Smooth muscle cell (in vitro differentiated cells): ENCODE results near the gene ELP2. TPM values are rescaled to one million over a fixed set of nuclear protein-coding genes. Genes with fewer than 3 reads are reported as not detected.

Experiments
- DNase-seq: peaks from one replicate; lab custom pipeline; 2025; ENCODE audit not compliant: unreplicated experiment; lab: John Stamatoyannopoulos, UW
- H2AFZ ChIP-seq: fragments of 200-600 bp; sonication (generic); 2 replicates; pipeline ENCODE4 v1.6.0; 2016; ENCODE audit warnings: antibody characterized with exemption, low read depth, mild to moderate bottlenecking
- H3F3A ChIP-seq: fragments of 200-600 bp; sonication (generic); 2 replicates; pipeline ENCODE4 v1.6.0; 2017; ENCODE audit warnings: antibody characterized with exemption, low read depth
- H3K27ac ChIP-seq: fragments of 200-600 bp; sonication (generic); 2 replicates; pipeline ENCODE4 v1.5.1; 2016; ENCODE audit warnings: low read depth, mild to moderate bottlenecking
- H3K27me3 ChIP-seq: fragments of 200-600 bp; sonication (generic); 2 replicates; pipeline ENCODE4 v1.6.1; 2016; ENCODE audit warnings: low read depth, mild to moderate bottlenecking
- H3K36me3 ChIP-seq: fragments of 200-600 bp; sonication (generic); 2 replicates; pipeline ENCODE4 v1.5.1; 2016; ENCODE audit warnings: low read depth
- H3K4me1 ChIP-seq: fragments of 200-600 bp; sonication (generic); 2 replicates; pipeline ENCODE4 v1.5.1; 2016; ENCODE audit warnings: low read depth
- H3K4me2 ChIP-seq: fragments of 200-600 bp; sonication (generic); 2 replicates; pipeline ENCODE4 v1.6.0; 2016; ENCODE audit warnings: mild to moderate bottlenecking
- H3K4me3 ChIP-seq: fragments of 200-600 bp; sonication (generic); 2 replicates; pipeline ENCODE4 v1.5.1; 2016; ENCODE audit warnings: mild to moderate bottlenecking
- H3K79me2 ChIP-seq: fragments of 200-600 bp; sonication (generic); 2 replicates; pipeline ENCODE4 v1.6.0; 2016; ENCODE audit warnings: low read depth, mild to moderate bottlenecking
- H3K9ac ChIP-seq: fragments of 200-600 bp; sonication (generic); 2 replicates; pipeline ENCODE4 v1.6.0; 2016; ENCODE audit warnings: low read depth
- H3K9me3 ChIP-seq: fragments of 200-600 bp; sonication (generic); replicated peaks from 2 replicates; pipeline ENCODE4 v1.5.1; 2016; ENCODE audit warnings: low read depth
- H4K20me1 ChIP-seq: fragments of 200-600 bp; sonication (generic); 2 replicates; pipeline ENCODE4 v1.6.0; 2016; ENCODE audit warnings: low read depth
- WGBS: methylation state at CpG from one replicate; pipeline ENCODE4 v1.1.7; 2016; ENCODE audit warnings: low lambda C conversion rate; 5-methylcytosine and 5-hydroxymethylcytosine counted together
- polyA plus RNA-seq: library from polyadenylated mRNA; unstranded; fragments of >200 nt; fragmentation: Nextera tagmentation; extraction: Ambion mirVana; gene quantifications from 2 replicates; pipeline ENCODE4 v1.2.1, GENCODE V29; 2016
- total RNA-seq: library from RNA; depleted of rRNA; stranded (reverse); fragments of >200 nt; gene quantifications from 2 replicates; pipeline ENCODE4 v1.2.3, GENCODE V29; 2014
- TF ChIP-seq, protein P1 (sequence below): fragments of 200-600 bp; sonication (generic); IDR thresholded peaks from 2 replicates; pipeline ENCODE4 v1.5.1; 2017; ENCODE audit warnings: borderline replicate concordance, mild to moderate bottlenecking, antibody characterized with exemption; ENCODE audit not compliant: insufficient read depth, poor library complexity, severe bottlenecking

The ELP2 gene
- total and polyA plus RNA-seq, 2 experiments from 2014 or later: 69.3 to 90.1 TPM

GRCh38 chr18:36169938-36170337, 40.2 kb downstream of the ELP2 start:
- H3K79me2 ChIP-seq: peaks cover 3% of the 10 kb centered on the region
- no peak for DNase-seq
- WGBS: 73% methylated on average over 5 of the region's 5 CpGs

DNA sequence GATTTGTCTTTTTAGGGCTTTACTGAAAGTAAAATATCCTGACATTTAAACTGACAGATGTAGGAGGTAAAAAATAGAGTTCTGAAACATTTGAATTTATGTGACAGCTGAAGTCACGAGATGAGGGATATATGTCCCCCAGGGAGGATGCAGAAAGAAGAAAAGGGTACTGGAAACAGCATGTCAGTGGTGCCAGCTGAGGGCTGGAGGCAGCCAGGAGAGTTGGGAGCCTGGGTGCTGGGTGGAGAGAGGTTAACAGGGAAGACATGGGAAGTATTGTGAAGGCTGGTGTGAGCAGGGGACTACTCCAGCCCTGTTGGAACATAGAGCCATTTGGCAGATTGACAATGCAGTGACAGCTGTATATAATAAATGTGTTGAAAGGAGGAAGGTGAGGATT, 45.8 kb downstream of the ELP2 start:
- Histone ChIP-seq H3K4me2 (no peak overlapping the region), H3K36me3 (peaks cover 30% of the 10 kb centered on the region), H3K9ac (no peak overlapping the region), H3K27ac (no peak overlapping the region), H3K9me3 (no peaks in the 10 kb centered on the region), H4K20me1 (peaks cover 9% of the 10 kb centered on the region), H3K79me2 (no peaks in the 10 kb centered on the region), H3F3A (no peaks in the 10 kb centered on the region), H3K27me3 (no peaks in the 10 kb centered on the region), H3K4me3 (no peak overlapping the region), H3K4me1 (no peaks in the 10 kb centered on the region), H2AFZ (no peak overlapping the region)
- 86% methylated on average over 1 of the region's 1 CpG for WGBS
- DNase-seq: no peak
- TF ChIP-seq, protein P1, sequence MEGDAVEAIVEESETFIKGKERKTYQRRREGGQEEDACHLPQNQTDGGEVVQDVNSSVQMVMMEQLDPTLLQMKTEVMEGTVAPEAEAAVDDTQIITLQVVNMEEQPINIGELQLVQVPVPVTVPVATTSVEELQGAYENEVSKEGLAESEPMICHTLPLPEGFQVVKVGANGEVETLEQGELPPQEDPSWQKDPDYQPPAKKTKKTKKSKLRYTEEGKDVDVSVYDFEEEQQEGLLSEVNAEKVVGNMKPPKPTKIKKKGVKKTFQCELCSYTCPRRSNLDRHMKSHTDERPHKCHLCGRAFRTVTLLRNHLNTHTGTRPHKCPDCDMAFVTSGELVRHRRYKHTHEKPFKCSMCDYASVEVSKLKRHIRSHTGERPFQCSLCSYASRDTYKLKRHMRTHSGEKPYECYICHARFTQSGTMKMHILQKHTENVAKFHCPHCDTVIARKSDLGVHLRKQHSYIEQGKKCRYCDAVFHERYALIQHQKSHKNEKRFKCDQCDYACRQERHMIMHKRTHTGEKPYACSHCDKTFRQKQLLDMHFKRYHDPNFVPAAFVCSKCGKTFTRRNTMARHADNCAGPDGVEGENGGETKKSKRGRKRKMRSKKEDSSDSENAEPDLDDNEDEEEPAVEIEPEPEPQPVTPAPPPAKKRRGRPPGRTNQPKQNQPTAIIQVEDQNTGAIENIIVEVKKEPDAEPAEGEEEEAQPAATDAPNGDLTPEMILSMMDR: no peak

More at GRCh38 chr18:36169938-36170337, 40.2 kb downstream of the ELP2 start:
- H3K27me3 ChIP-seq: no peaks in the 10 kb centered on the region
- no peak overlapping the region for H3K4me3 ChIP-seq
- H3K27ac ChIP-seq: no peak overlapping the region
- no peak overlapping the region for H3K9ac ChIP-seq
- TF ChIP-seq, protein P1: no peak
- H2AFZ ChIP-seq: no peak overlapping the region
- H3F3A ChIP-seq: no peaks in the 10 kb centered on the region
- no peaks in the 10 kb centered on the region for H3K4me1 ChIP-seq
- peaks cover 44% of the 10 kb centered on the region for H3K36me3 ChIP-seq
- peaks cover 14% of the 10 kb centered on the region for H4K20me1 ChIP-seq
- H3K4me2 ChIP-seq: no peak overlapping the region
- H3K9me3 ChIP-seq: no peaks in the 10 kb centered on the region

GRCh38 chr18:36176177-36176584, 46.5 kb downstream of the ELP2 start:
- Histone ChIP-seq H3K79me2 (no peaks in the 10 kb centered on the region), H4K20me1 (peaks cover 9% of the 10 kb centered on the region), H3F3A (no peaks in the 10 kb centered on the region), H3K27ac (no peak overlapping the region), H3K4me3 (no peak overlapping the region), H3K9ac (no peak overlapping the region), H3K36me3 (peaks cover 28% of the 10 kb centered on the region), H3K4me2 (no peak overlapping the region), H2AFZ (no peak overlapping the region), H3K9me3 (no peaks in the 10 kb centered on the region), H3K27me3 (no peaks in the 10 kb centered on the region), H3K4me1 (no peaks in the 10 kb centered on the region)
- TF ChIP-seq, protein P1: no peak
- DNase-seq: no peak
- WGBS: 96% methylated on average over 2 of the region's 2 CpGs

DNA sequence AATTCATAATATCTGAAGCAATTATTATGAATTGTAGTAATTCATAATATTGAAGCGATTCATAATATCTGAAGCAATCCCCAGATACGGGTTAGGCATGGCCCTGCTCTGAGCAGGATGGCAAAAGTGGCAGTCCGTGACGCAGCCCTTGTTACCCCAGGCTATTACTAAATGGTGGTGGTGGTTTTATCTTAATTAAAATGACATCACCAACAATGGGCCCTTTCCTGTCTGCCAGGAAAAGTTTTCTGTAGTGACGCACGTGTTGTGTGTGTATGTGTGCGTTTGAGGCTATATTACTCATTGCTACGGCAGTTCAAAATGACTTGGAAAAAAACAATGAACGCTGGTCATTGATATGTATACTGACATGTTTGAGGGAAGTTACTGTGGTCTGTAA, 47.0 kb downstream of the ELP2 start:
- no peak overlapping the region for H3K27ac ChIP-seq
- H3K9ac ChIP-seq: no peak overlapping the region

More for the DNA sequence above, 47.0 kb downstream of the ELP2 start:
- H3K4me3 ChIP-seq: no peak overlapping the region
- H3K4me1 ChIP-seq: no peaks in the 10 kb centered on the region
- no peaks in the 10 kb centered on the region for H3K27me3 ChIP-seq
- no peaks in the 10 kb centered on the region for H3F3A ChIP-seq
- H2AFZ ChIP-seq: no peak overlapping the region
- peaks cover 24% of the 10 kb centered on the region for H3K36me3 ChIP-seq
- H4K20me1 ChIP-seq: peaks cover 9% of the 10 kb centered on the region
- TF ChIP-seq, protein P1: no peak
- DNase-seq: no peak
- H3K9me3 ChIP-seq: no peaks in the 10 kb centered on the region
- no peak overlapping the region for H3K4me2 ChIP-seq
- H3K79me2 ChIP-seq: no peaks in the 10 kb centered on the region
- 91% methylated on average over 9 of the region's 9 CpGs for WGBS
